Measurements from ENCODE around the gene CIAO1.

The CIAO1 gene

GRCh38 chr2:96305091-96305978 is 39.3 kb downstream of the CIAO1 start, which contains the start of gene SNRNP200:
Gene SNRNP200 (minus strand): TSS chr2:96305546. CDS start chr2:96305437, 109 bp downstream.
- Histone ChIP-seq H3K4me3 (ENCODE audit: low read length) (peak within 1 kb of the TSS; percentile 88), H3K27ac (ENCODE audit: low read depth, low read length) (peak within 1 kb of the TSS; percentile 84), H3K36me3 (ENCODE audit: control insufficient read depth, insufficient read depth, low read length) (peaks cover 25% of the 10 kb centered on the region), H3K4me1 (ENCODE audit: control insufficient read depth, insufficient read depth, low read length) (peaks cover 14% of the 10 kb centered on the region), H3K9ac (ENCODE audit: low read length) (peak within 1 kb of the TSS; percentile 74), H3K27me3 (ENCODE audit: control insufficient read depth, insufficient read depth, low read length) (no peaks in the 10 kb centered on the region)

GRCh38 chr2:96305979-96306308 is 39.9 kb downstream of the CIAO1 start:
- H3K27ac ChIP-seq (ENCODE audit: low read depth, low read length) = peak overlapping the region; percentile 84
- peak overlapping the region; percentile 74 for H3K9ac ChIP-seq (ENCODE audit: low read length)
- peaks cover 25% of the 10 kb centered on the region for H3K36me3 ChIP-seq (ENCODE audit: control insufficient read depth, insufficient read depth, low read length)
- H3K4me3 ChIP-seq (ENCODE audit: low read length) = peak overlapping the region; percentile 88
- no peaks in the 10 kb centered on the region for H3K27me3 ChIP-seq (ENCODE audit: control insufficient read depth, insufficient read depth, low read length)
- H3K4me1 ChIP-seq (ENCODE audit: control insufficient read depth, insufficient read depth, low read length) = peaks cover 14% of the 10 kb centered on the region

GRCh38 chr2:96306370-96306769 is 40.3 kb downstream of the CIAO1 start:
- Histone ChIP-seq H3K9ac (ENCODE audit: low read length) (no peak overlapping the region), H3K36me3 (ENCODE audit: control insufficient read depth, insufficient read depth, low read length) (peaks cover 20% of the 10 kb centered on the region), H3K27me3 (ENCODE audit: control insufficient read depth, insufficient read depth, low read length) (no peaks in the 10 kb centered on the region), H3K27ac (ENCODE audit: low read depth, low read length) (no peak overlapping the region), H3K4me1 (ENCODE audit: control insufficient read depth, insufficient read depth, low read length) (peaks cover 14% of the 10 kb centered on the region), H3K4me3 (ENCODE audit: low read length) (peak overlapping the region; percentile 88)

- Histone ChIP-seq H3K27ac (ENCODE audit: low read depth, low read length) (no peak overlapping the region), H3K4me1 (ENCODE audit: control insufficient read depth, insufficient read depth, low read length) (peaks cover 14% of the 10 kb centered on the region), H3K36me3 (ENCODE audit: control insufficient read depth, insufficient read depth, low read length) (peaks cover 2% of the 10 kb centered on the region), H3K4me3 (ENCODE audit: low read length) (no peak overlapping the region), H3K27me3 (ENCODE audit: control insufficient read depth, insufficient read depth, low read length) (no peaks in the 10 kb centered on the region), H3K9ac (ENCODE audit: low read length) (no peak overlapping the region)
Observed at GRCh38 chr2:96308248-96308647, 42.2 kb downstream of the CIAO1 start.

GRCh38 chr2:96315005-96315399 is 49.0 kb downstream of the CIAO1 start:
- no peak overlapping the region for H3K4me3 ChIP-seq (ENCODE audit: low read length)
- H3K4me1 ChIP-seq (ENCODE audit: control insufficient read depth, insufficient read depth, low read length) = no peaks in the 10 kb centered on the region
- no peak overlapping the region for H3K9ac ChIP-seq (ENCODE audit: low read length)
- H3K36me3 ChIP-seq (ENCODE audit: control insufficient read depth, insufficient read depth, low read length) = no peaks in the 10 kb centered on the region
- H3K27me3 ChIP-seq (ENCODE audit: control insufficient read depth, insufficient read depth, low read length) = no peaks in the 10 kb centered on the region
- H3K27ac ChIP-seq (ENCODE audit: low read depth, low read length) = no peak overlapping the region

- Histone ChIP-seq H3K27me3 (ENCODE audit: control insufficient read depth, insufficient read depth, low read length) (no peaks in the 10 kb centered on the region), H3K27ac (ENCODE audit: low read depth, low read length) (no peak overlapping the region), H3K36me3 (ENCODE audit: control insufficient read depth, insufficient read depth, low read length) (no peaks in the 10 kb centered on the region), H3K4me1 (ENCODE audit: control insufficient read depth, insufficient read depth, low read length) (no peaks in the 10 kb centered on the region), H3K4me3 (ENCODE audit: low read length) (no peak overlapping the region), H3K9ac (ENCODE audit: low read length) (no peak overlapping the region)
Observed at GRCh38 chr2:96315400-96316071, 49.5 kb downstream of the CIAO1 start.

GRCh38 chr2:96316999-96317398 is 51.0 kb downstream of the CIAO1 start:
- H3K4me3 ChIP-seq (ENCODE audit: low read length) = no peak overlapping the region
- H3K36me3 ChIP-seq (ENCODE audit: control insufficient read depth, insufficient read depth, low read length) = no peaks in the 10 kb centered on the region
- H3K4me1 ChIP-seq (ENCODE audit: control insufficient read depth, insufficient read depth, low read length) = peaks cover 4% of the 10 kb centered on the region
- H3K27ac ChIP-seq (ENCODE audit: low read depth, low read length) = no peak overlapping the region
- H3K27me3 ChIP-seq (ENCODE audit: control insufficient read depth, insufficient read depth, low read length) = peaks cover 7% of the 10 kb centered on the region
- H3K9ac ChIP-seq (ENCODE audit: low read length) = no peak overlapping the region

- Histone ChIP-seq H3K4me1 (ENCODE audit: control insufficient read depth, insufficient read depth, low read length) (peaks cover 4% of the 10 kb centered on the region), H3K36me3 (ENCODE audit: control insufficient read depth, insufficient read depth, low read length) (no peaks in the 10 kb centered on the region), H3K27ac (ENCODE audit: low read depth, low read length) (no peak overlapping the region), H3K27me3 (ENCODE audit: control insufficient read depth, insufficient read depth, low read length) (peaks cover 7% of the 10 kb centered on the region), H3K9ac (ENCODE audit: low read length) (no peak overlapping the region), H3K4me3 (ENCODE audit: low read length) (no peak overlapping the region)
Observed at GRCh38 chr2:96317584-96317997, 51.6 kb downstream of the CIAO1 start.

GRCh38 chr2:96318723-96319122 is 52.7 kb downstream of the CIAO1 start:
- Histone ChIP-seq H3K27ac (ENCODE audit: low read depth, low read length) (no peak overlapping the region), H3K9ac (ENCODE audit: low read length) (no peak overlapping the region), H3K4me3 (ENCODE audit: low read length) (no peak overlapping the region), H3K4me1 (ENCODE audit: control insufficient read depth, insufficient read depth, low read length) (peaks cover 4% of the 10 kb centered on the region), H3K36me3 (ENCODE audit: control insufficient read depth, insufficient read depth, low read length) (no peaks in the 10 kb centered on the region), H3K27me3 (ENCODE audit: control insufficient read depth, insufficient read depth, low read length) (peaks cover 12% of the 10 kb centered on the region)

GRCh38 chr2:96319396-96319795 is 53.4 kb downstream of the CIAO1 start:
- Histone ChIP-seq H3K4me1 (ENCODE audit: control insufficient read depth, insufficient read depth, low read length) (peaks cover 4% of the 10 kb centered on the region), H3K36me3 (ENCODE audit: control insufficient read depth, insufficient read depth, low read length) (no peaks in the 10 kb centered on the region), H3K4me3 (ENCODE audit: low read length) (no peak overlapping the region), H3K27ac (ENCODE audit: low read depth, low read length) (no peak overlapping the region), H3K9ac (ENCODE audit: low read length) (no peak overlapping the region), H3K27me3 (ENCODE audit: control insufficient read depth, insufficient read depth, low read length) (peaks cover 12% of the 10 kb centered on the region)

- Histone ChIP-seq H3K27me3 (ENCODE audit: control insufficient read depth, insufficient read depth, low read length) (peaks cover 14% of the 10 kb centered on the region), H3K4me1 (ENCODE audit: control insufficient read depth, insufficient read depth, low read length) (peaks cover 4% of the 10 kb centered on the region), H3K27ac (ENCODE audit: low read depth, low read length) (no peak overlapping the region), H3K4me3 (ENCODE audit: low read length) (peak overlapping the region; percentile 82), H3K9ac (ENCODE audit: low read length) (no peak overlapping the region), H3K36me3 (ENCODE audit: control insufficient read depth, insufficient read depth, low read length) (no peaks in the 10 kb centered on the region)
Observed at GRCh38 chr2:96320326-96320725, 54.3 kb downstream of the CIAO1 start.

- peaks cover 19% of the 10 kb centered on the region for H3K27me3 ChIP-seq (ENCODE audit: control insufficient read depth, insufficient read depth, low read length)
- peaks cover 4% of the 10 kb centered on the region for H3K4me1 ChIP-seq (ENCODE audit: control insufficient read depth, insufficient read depth, low read length)
- H3K9ac ChIP-seq (ENCODE audit: low read length) = peak overlapping the region; percentile 17
- no peak overlapping the region for H3K27ac ChIP-seq (ENCODE audit: low read depth, low read length)
- no peaks in the 10 kb centered on the region for H3K36me3 ChIP-seq (ENCODE audit: control insufficient read depth, insufficient read depth, low read length)
- H3K4me3 ChIP-seq (ENCODE audit: low read length) = peak overlapping the region; percentile 82
Observed at GRCh38 chr2:96320728-96321622, 55.0 kb downstream of the CIAO1 start.

Measured in rectal smooth muscle tissue (tissue), 1 donor.